H1 (cell line): Measurements from ENCODE around the gene PCYT2. TPM values are rescaled to one million over a fixed set of nuclear protein-coding genes. Genes with fewer than 3 reads are reported as not detected.

Source experiments
- polyA plus RNA-seq, 7 experiments: library from polyadenylated mRNA; depleted of rRNA in 3 of 7; stranded (reverse) in 5 of 7; unstranded in 2 of 7; fragments of >200 nt in 5 of 7; fragments of 200-250 nt in 2 of 7; gene quantifications; 1 replicate in 5 of 7; 2 replicates in 1 of 7; 4 replicates in 1 of 7; pipeline versions ENCODE4 v1.2.1 to v1.2.3, GENCODE V29; 2011 to 2013; ENCODE audit warnings: missing spikeins in 2 of 7, mixed read lengths in 2 of 7
- total RNA-seq: library from RNA; stranded (reverse); fragmentation: NEBNext Ultra II Directional; extraction: Animal tissue kit (Norgen Biotek cat#: 25700); gene quantifications from 2 replicates; pipeline ENCODE4 v1.2.1, GENCODE V29; 2021

Gene PCYT2
- total and polyA plus RNA-seq, 2 of the 8 experiments (the other 6 are each of a cell fraction or from before 2014, with no cell fraction given): 29.9 to 31.3 TPM

Other genes starting within 250 kb of the PCYT2 start
- gene OXLD1, start 244.8 kb downstream of the PCYT2 start, total RNA-seq: 35.9 and 41.5 TPM in 2 replicates
- gene OXLD1, start 244.8 kb downstream of the PCYT2 start, polyA plus RNA-seq (2011; rRNA removed): 61.9 and 97.9 TPM in 2 replicates
- gene CCDC137, start 244.7 kb downstream of the PCYT2 start, total RNA-seq: 38.6 and 39.8 TPM in 2 replicates
- gene CCDC137, start 244.7 kb downstream of the PCYT2 start, polyA plus RNA-seq (2011; rRNA removed): 17.6 and 23.3 TPM in 2 replicates
- 37.0 and 41.8 TPM in 2 replicates for gene ARL16, start 227.6 kb downstream of the PCYT2 start, total RNA-seq
- gene ARL16, start 227.6 kb downstream of the PCYT2 start, polyA plus RNA-seq (2011; rRNA removed): 60.8 and 64.2 TPM in 2 replicates
- gene HGS, start 227.4 kb downstream of the PCYT2 start, total RNA-seq: 78.8 and 80.8 TPM in 2 replicates
- gene HGS, start 227.4 kb downstream of the PCYT2 start, polyA plus RNA-seq (2011; rRNA removed): 99.7 and 144 TPM in 2 replicates
- 120 and 131 TPM in 2 replicates for gene MRPL12, start 208.0 kb downstream of the PCYT2 start, total RNA-seq
- gene MRPL12, start 208.0 kb downstream of the PCYT2 start, polyA plus RNA-seq (2011; rRNA removed): 141 and 190 TPM in 2 replicates
- gene SLC25A10, start 199.1 kb downstream of the PCYT2 start, total RNA-seq: 22.2 and 25.3 TPM in 2 replicates
- gene SLC25A10, start 199.1 kb downstream of the PCYT2 start, polyA plus RNA-seq (2011; rRNA removed): 43.0 and 60.9 TPM in 2 replicates
- 0.56 and 0.61 TPM in 2 replicates for gene GCGR, start 107.2 kb downstream of the PCYT2 start, total RNA-seq
- 0.44 and 0.60 TPM in 2 replicates for gene GCGR, start 107.2 kb downstream of the PCYT2 start, polyA plus RNA-seq (2011; rRNA removed)
- 103 and 115 TPM in 2 replicates for gene MCRIP1, start 78.1 kb downstream of the PCYT2 start, total RNA-seq
- gene MCRIP1, start 78.1 kb downstream of the PCYT2 start, polyA plus RNA-seq (2011; rRNA removed): 151 and 250 TPM in 2 replicates
- gene PPP1R27, start 76.3 kb downstream of the PCYT2 start, total RNA-seq: not detected in 2 replicates
- gene PPP1R27, start 76.3 kb downstream of the PCYT2 start, polyA plus RNA-seq (2011; rRNA removed): 0.27 and 0.30 TPM in 2 replicates
- gene P4HB, start 50.9 kb downstream of the PCYT2 start, total RNA-seq: 374 and 379 TPM in 2 replicates
- 41.4 and 66.6 TPM in 2 replicates for gene P4HB, start 50.9 kb downstream of the PCYT2 start, polyA plus RNA-seq (2011; rRNA removed)
- 217 and 246 TPM in 2 replicates for gene ARHGDIA, start 40.1 kb downstream of the PCYT2 start, total RNA-seq
- gene ARHGDIA, start 40.1 kb downstream of the PCYT2 start, polyA plus RNA-seq (2011; rRNA removed): 62.4 and 155 TPM in 2 replicates
- 186 and 191 TPM in 2 replicates for gene ALYREF, start 19.8 kb downstream of the PCYT2 start, total RNA-seq
- 83.8 and 118 TPM in 2 replicates for gene ALYREF, start 19.8 kb downstream of the PCYT2 start, polyA plus RNA-seq (2011; rRNA removed)
- gene ANAPC11, start 19.7 kb downstream of the PCYT2 start, total RNA-seq: 176 and 182 TPM in 2 replicates
- gene ANAPC11, start 19.7 kb downstream of the PCYT2 start, polyA plus RNA-seq (2011; rRNA removed): 963 and 1,221 TPM in 2 replicates
- 0.80 and 1.5 TPM in 2 replicates for gene NPB, start 9.2 kb downstream of the PCYT2 start, total RNA-seq
- gene NPB, start 9.2 kb downstream of the PCYT2 start, polyA plus RNA-seq (2011; rRNA removed): 2.5 and 3.9 TPM in 2 replicates
- 16.6 and 18.7 TPM in 2 replicates for gene SIRT7, start 6.8 kb upstream of the PCYT2 start, total RNA-seq
- 5.8 and 10.3 TPM in 2 replicates for gene SIRT7, start 6.8 kb upstream of the PCYT2 start, polyA plus RNA-seq (2011; rRNA removed)
- 26.9 and 27.7 TPM in 2 replicates for gene MAFG, start 16.3 kb upstream of the PCYT2 start, total RNA-seq
- gene MAFG, start 16.3 kb upstream of the PCYT2 start, polyA plus RNA-seq (2011; rRNA removed): 25.5 and 36.9 TPM in 2 replicates
- gene PYCR1, start 25.9 kb upstream of the PCYT2 start, total RNA-seq: 127 and 145 TPM in 2 replicates
- gene PYCR1, start 25.9 kb upstream of the PCYT2 start, polyA plus RNA-seq (2011; rRNA removed): 213 and 284 TPM in 2 replicates
- 0.17 and 0.26 TPM in 2 replicates for gene MYADML2, start 35.8 kb upstream of the PCYT2 start, total RNA-seq
- gene MYADML2, start 35.8 kb upstream of the PCYT2 start, polyA plus RNA-seq (2011; rRNA removed): 0.47 TPM in 2 replicates
- gene NOTUM, start 49.8 kb upstream of the PCYT2 start, total RNA-seq: 0.76 and 1.1 TPM in 2 replicates
- 0.45 and 1.1 TPM in 2 replicates for gene NOTUM, start 49.8 kb upstream of the PCYT2 start, polyA plus RNA-seq (2011; rRNA removed)
- 41.8 and 43.7 TPM in 2 replicates for gene ASPSCR1, start 66.2 kb upstream of the PCYT2 start, total RNA-seq
- gene ASPSCR1, start 66.2 kb upstream of the PCYT2 start, polyA plus RNA-seq (2011; rRNA removed): 33.3 and 54.6 TPM in 2 replicates
- 111 and 116 TPM in 2 replicates for gene CENPX, start 111.5 kb upstream of the PCYT2 start, total RNA-seq
- 122 and 133 TPM in 2 replicates for gene CENPX, start 111.5 kb upstream of the PCYT2 start, polyA plus RNA-seq (2011; rRNA removed)
- gene LRRC45, start 111.9 kb upstream of the PCYT2 start, total RNA-seq: 28.2 and 29.0 TPM in 2 replicates
- 11.5 and 17.3 TPM in 2 replicates for gene LRRC45, start 111.9 kb upstream of the PCYT2 start, polyA plus RNA-seq (2011; rRNA removed)
- 167 and 177 TPM in 2 replicates for gene RAC3, start 120.3 kb upstream of the PCYT2 start, total RNA-seq
- gene RAC3, start 120.3 kb upstream of the PCYT2 start, polyA plus RNA-seq (2011; rRNA removed): 299 and 520 TPM in 2 replicates
- 96.3 and 110 TPM in 2 replicates for gene DCXR, start 126.3 kb upstream of the PCYT2 start, total RNA-seq
- 212 and 338 TPM in 2 replicates for gene DCXR, start 126.3 kb upstream of the PCYT2 start, polyA plus RNA-seq (2011; rRNA removed)
- gene RFNG, start 140.4 kb upstream of the PCYT2 start, total RNA-seq: 26.7 and 30.9 TPM in 2 replicates
- 28.4 and 50.3 TPM in 2 replicates for gene RFNG, start 140.4 kb upstream of the PCYT2 start, polyA plus RNA-seq (2011; rRNA removed)
- gene GPS1, start 140.5 kb upstream of the PCYT2 start, total RNA-seq: 153 and 157 TPM in 2 replicates
- gene GPS1, start 140.5 kb upstream of the PCYT2 start, polyA plus RNA-seq (2011; rRNA removed): 277 and 354 TPM in 2 replicates
- gene DUS1L, start 154.4 kb upstream of the PCYT2 start, total RNA-seq: 68.0 and 69.1 TPM in 2 replicates
- gene DUS1L, start 154.4 kb upstream of the PCYT2 start, polyA plus RNA-seq (2011; rRNA removed): 34.5 and 60.4 TPM in 2 replicates
- gene FASN, start 186.8 kb upstream of the PCYT2 start, total RNA-seq: 559 and 561 TPM in 2 replicates
- gene FASN, start 186.8 kb upstream of the PCYT2 start, polyA plus RNA-seq (2011; rRNA removed): 143 and 206 TPM in 2 replicates